ENCODE measurements around the gene CRBN.

Gene CRBN

GRCh38 chr3:3179407-3180094, at the start of gene CRBN:
Gene CRBN, minus strand, starts transcription at chr3:3179691. Its CDS starts 4 bp downstream, at chr3:3179687.
- DNase-seq (ENCODE audit: low read depth in 2 of 2, low spot score in 1 of 2) = peak; percentile 66 to 77

DNA sequence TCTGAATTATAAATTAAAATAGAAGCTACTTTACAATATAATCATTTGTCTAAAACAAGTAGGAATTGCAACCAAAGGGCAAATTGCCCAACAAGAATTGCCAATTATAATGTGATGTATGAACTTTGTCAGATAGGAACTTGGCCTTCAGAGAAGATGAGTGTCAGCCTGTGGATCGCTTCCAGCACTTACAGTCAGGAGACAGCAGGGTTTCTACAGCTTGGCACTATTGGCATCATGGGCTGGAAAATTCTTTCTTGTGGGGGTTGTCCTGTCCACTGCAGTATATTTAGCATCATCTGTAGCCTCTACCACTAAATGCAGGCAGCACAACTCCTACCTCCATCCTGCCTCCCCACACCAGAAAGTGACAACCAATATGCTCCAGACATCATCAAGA, 48.1 kb upstream of the CRBN start:
- no peak for DNase-seq (ENCODE audit: low read depth in 2 of 2, low spot score in 1 of 2)

DNA sequence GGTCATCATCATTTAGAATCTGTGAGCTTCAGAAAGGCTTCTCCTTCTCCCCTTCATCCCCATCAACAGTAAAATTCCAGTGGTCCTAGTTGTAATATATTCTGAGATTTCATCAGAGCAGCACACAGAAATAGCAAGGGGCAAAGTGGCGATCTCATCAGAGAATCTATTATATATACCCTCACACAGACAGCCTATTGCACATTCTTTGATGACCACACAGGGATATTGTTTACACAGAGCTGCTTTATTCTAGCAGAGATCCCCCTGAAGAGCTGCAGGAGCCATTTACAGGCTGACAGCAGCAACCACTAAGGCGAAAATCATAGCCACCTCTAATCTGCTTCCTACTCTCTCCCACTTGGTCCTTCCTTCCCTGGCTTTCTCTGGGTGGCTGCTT, 42.0 kb upstream of the CRBN start:
- DNase-seq (ENCODE audit: low read depth in 2 of 2, low spot score in 1 of 2) = no peak

DNA sequence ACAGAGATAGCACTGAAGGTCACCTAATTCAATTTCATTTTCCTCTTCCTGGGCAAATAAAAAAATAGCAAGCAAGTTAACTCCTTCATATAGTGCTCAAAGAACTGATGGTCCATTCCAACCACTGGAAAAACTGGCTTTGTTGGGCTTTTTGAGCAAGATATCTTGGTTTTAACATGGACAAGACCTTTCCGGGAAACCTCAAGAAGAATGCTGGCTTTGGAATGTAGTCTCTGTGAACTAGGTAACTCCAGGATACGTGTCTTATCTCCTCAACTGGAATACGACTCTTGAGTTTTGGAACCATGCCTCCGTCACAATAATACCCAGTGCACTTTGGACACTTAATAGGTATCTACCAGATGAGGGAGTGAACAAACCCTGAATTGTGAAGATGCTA, 36.9 kb upstream of the CRBN start:
- no peak for DNase-seq (ENCODE audit: low read depth in 2 of 2, low spot score in 1 of 2)

DNA sequence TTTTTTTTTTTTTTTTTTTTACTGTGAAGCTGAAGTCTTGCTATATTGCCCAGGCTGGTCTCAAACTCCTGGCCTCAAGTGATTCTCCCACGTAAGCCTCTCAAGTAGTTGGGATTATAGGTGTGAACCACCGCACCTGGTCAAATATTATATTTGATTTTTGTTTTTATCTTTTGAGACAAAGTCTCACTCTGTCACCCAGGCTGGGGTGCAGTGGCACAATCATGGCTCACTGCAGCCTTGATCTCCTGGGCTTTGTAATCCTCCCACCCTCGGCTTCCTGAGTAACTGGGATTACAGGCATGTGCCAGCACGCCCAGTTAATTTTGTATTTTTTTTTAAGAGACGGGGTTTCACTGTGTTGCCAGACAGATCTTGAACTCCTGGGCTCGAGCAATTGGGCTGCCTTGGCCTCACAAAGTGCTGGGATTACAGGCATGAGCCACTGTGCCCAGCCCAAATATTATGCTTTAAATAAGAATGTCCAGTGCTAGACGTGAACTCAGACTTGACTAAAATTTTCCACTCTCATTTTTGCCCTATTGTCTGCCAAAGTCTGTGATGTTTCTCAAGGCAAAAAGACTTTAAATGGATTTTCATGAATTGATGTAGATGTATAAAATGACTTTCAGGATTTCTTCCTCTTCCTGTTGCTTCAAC, 33.4 kb upstream of the CRBN start:
- DNase-seq (ENCODE audit: low read depth in 2 of 2, low spot score in 1 of 2) = no peak

DNA sequence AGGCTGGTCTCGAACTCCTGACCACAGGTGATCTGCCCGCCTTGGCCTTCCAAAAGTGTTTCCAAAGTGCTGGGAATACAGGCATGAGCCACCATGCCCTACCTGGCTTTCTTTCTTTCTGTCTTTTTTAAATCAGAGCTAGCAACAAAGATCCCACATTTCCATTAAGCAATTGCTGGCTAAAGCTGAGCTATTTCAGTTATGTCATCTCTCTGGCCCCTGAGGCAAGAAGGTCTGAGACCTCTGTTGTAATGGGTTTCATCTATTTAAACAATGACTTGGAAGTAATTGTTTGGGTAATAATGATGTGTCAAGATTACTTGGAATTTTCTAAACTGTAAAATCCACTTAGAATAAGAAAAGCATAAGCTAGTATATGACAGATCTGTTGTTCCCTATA, 30.2 kb upstream of the CRBN start:
- no peak for DNase-seq (ENCODE audit: low read depth in 2 of 2, low spot score in 1 of 2)

- DNase-seq (ENCODE audit: low read depth in 2 of 2, low spot score in 1 of 2) = no peak
Measured at GRCh38 chr3:3209057-3209456, 29.6 kb upstream of the CRBN start.

DNA sequence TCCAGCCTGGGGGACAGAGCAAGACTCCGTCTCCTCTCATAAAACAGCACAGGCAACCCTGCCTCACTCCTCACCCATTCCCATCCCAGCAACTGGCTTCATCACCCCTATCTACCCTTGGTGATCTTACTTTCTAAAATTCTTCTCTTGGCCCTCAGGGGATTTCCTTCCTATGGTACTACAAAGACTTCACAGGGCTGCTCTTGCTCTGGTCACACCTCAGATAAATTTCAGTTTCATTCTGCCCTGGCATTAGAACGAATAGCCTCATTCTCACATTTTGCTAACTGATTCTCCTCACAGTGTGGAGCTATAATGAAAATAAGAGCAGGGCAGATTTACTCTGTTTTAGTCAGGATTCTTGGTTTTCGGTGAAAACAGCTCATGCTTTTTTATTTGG, 22.1 kb upstream of the CRBN start:
- DNase-seq (ENCODE audit: low read depth in 2 of 2, low spot score in 1 of 2) = no peak

DNA sequence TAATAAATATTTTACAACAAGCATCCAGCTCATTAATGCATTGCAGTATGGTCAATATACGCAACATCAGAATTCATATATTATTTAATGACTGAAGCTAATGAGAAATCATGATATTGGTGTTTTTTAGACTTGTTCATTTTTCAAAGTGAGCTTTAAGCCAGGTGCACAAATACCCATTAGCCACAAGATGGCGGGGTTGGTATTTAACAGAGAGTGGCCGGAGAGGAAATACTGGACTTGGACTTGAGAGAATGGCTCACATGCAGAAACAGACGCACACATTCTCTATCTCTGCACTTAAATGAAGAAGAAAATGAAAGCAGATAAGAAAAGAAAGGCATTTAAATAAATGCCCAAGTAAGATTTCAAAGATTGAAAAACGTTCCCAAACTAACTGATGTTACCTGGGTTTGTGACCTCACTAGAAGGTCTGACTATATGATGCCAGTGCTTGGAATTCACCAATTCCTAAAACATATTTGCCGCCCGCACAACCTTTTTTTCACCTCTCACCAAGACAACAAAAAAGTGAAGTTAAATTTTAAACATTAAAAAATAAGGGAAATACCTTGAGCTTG, 21.2 kb upstream of the CRBN start:
- no peak for DNase-seq (ENCODE audit: low read depth in 2 of 2, low spot score in 1 of 2)

DNA sequence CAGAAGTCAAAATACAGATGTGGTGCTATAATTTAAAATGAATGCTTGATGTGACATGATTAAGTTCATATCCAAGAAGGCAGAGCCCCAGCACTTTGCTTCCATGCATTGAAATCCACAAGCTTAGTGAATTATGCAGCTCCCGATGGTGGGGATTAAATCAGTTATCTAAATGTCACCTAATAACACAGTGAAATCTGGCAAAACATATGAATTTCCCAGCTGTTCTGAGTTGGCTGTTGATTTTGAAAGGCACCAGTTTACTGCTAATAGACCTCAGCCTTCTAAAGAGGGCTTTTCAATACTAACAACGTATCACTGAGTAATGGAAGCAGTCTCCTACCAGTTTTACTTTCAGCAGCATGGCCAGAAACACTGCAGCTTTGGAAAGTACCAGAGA, 19.8 kb upstream of the CRBN start:
- no peak for DNase-seq (ENCODE audit: low read depth in 2 of 2, low spot score in 1 of 2)

- DNase-seq (ENCODE audit: low read depth in 2 of 2, low spot score in 1 of 2) = no peak
Measured at GRCh38 chr3:3196148-3196861, 16.8 kb upstream of the CRBN start.

DNA sequence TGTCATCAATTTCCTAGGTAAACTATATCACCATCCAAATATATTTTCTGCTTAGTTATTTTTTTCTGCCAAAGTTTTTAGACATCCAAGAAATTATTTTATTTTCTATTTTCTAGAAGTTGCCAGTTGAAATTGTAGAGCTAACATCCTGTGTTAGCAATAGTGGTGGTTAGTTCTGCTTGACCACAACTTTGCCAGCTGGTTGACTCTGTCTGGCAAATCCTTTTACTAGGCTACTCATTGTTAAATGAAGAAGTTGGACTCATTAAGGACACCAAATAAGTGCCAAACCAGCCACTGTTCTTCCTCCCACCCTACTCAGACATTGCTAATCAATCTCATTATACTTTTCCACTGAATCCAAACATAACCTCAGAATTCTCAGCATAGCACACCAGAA, 15.4 kb upstream of the CRBN start:
- DNase-seq (ENCODE audit: low read depth in 2 of 2, low spot score in 1 of 2) = no peak

DNA sequence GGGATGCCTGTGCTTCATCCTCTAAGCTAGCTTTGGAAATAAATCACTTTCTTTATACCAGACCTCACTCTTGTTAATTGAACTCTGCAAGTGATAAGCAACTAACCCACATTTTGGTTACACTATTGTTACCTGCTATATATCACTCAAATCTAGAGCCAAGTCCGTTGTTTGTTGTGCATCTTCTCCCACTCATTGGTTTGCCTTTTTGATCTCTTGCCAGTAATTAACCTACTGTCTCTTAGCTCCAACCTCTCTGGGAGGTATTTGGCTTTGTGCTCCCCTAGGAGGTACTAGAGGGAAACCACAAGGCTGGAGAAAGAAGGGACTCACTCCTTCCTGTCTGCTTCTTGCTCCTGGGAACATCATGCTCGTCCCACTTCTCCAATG, 12.8 kb upstream of the CRBN start:
- DNase-seq (ENCODE audit: low read depth in 2 of 2, low spot score in 1 of 2) = no peak

DNA sequence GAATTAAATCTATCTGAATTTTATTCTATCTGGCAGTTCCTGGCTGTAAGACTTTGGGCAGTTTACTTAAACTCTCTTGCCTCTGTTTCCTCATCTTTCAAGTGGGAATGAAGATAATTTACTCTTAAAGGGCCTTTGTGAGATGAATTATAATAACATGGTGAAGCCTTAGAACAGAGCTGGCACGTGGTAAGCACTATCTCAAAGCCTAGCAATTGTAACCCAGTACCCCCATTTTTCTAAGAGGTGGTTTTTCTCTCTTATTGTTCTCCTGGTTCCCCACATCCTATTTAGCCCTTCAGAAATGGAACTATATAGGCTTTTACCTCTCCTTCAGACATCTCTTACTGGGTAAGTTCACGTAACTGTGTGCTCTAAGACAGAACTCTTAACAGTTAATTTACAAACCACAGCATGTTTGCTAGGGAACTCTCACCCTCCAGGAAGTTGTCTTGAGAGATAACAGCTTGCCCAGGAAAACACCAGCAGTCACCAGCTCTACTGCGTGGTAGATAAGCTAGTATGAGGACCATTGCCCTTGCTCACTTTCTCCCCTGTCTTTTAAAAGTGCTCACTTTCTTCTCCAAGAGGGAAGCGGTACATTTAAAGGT, 12.3 kb upstream of the CRBN start:
- DNase-seq (ENCODE audit: low read depth in 2 of 2, low spot score in 1 of 2) = no peak

- DNase-seq (ENCODE audit: low read depth in 2 of 2, low spot score in 1 of 2) = no peak
Measured at GRCh38 chr3:3189961-3190360, 10.5 kb upstream of the CRBN start.

- no peak for DNase-seq (ENCODE audit: low read depth in 2 of 2, low spot score in 1 of 2)
Measured at GRCh38 chr3:3189102-3189727, 9.7 kb upstream of the CRBN start.

DNA sequence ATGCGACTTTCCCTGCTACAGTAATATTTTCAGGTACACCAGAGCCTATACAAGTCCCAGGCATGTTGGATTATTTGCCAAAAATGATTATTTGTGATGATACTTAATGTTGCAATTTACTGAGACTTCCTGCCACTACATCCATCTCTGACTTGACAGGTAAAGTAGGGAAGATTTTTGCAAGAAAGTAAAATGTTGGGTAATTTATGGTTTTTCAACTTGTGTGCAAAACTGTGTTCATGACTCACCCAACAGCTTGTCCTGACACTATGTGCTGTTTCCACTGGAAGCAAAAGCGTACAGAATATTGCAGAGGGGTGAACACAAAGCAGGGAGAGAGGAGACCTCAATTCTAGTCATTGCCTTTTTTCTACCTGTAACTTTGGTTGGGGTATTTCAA, 5.4 kb upstream of the CRBN start:
- DNase-seq (ENCODE audit: low read depth in 2 of 2, low spot score in 1 of 2) = no peak

DNA sequence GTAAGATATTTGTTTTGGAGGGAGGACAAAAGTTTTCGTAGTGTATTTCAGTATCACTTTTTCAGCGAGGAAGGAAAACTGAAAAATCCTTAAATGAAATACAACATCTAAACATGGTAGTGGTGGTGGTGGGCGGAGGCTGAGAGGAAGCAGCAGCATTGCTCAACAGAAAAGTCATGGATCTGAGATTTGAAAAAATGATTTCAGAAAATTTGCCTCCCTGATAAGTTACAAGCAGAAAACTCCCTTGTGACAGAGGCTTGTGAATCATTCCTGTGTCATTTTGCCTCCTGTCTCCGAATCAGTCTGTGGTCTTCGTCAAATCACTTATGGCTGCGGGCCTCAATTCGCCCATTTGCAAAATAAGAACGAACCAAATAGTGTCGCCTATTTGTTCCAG, 965 bp upstream of the CRBN start:
- DNase-seq (ENCODE audit: low read depth in 2 of 2, low spot score in 1 of 2) = no peak

DNA sequence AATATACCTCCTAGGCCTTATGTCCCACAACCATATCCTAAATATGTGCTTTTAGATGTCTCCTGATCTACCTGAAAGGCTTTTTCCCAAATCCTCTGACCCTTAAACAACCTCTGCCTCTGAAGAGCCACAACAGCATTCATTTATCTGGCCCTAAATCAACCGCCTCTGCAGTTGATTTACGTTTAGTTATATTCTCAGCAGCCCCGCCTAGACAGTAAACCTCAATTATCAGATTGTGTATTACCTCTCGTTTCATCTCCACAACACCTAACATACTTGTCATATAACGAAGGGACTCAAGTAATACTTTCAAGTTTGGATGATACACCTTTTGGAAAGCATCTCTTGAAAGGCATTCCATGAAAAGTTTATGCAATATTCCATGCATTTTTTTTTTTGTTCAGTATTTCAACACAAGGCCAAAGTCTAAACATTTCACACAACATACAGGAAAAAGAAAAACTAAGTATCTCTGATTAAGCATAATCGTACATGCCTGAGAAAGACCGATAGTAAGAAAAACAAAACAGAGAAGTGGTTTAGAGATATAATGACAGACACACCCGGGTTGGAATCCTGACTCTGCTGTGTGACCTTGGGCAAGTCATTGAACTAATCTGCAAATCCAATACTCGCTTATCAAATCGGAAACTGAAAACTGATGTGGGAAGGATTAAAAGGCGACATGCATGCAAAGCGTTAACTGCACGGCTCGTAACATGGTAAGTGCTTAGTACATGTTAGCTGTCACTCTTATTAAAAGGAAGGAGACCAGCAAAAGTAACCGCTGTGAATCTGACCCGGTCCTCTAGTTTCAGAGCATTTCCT, 778 bp downstream of the CRBN start:
- no peak for DNase-seq (ENCODE audit: low read depth in 2 of 2, low spot score in 1 of 2)

DNA sequence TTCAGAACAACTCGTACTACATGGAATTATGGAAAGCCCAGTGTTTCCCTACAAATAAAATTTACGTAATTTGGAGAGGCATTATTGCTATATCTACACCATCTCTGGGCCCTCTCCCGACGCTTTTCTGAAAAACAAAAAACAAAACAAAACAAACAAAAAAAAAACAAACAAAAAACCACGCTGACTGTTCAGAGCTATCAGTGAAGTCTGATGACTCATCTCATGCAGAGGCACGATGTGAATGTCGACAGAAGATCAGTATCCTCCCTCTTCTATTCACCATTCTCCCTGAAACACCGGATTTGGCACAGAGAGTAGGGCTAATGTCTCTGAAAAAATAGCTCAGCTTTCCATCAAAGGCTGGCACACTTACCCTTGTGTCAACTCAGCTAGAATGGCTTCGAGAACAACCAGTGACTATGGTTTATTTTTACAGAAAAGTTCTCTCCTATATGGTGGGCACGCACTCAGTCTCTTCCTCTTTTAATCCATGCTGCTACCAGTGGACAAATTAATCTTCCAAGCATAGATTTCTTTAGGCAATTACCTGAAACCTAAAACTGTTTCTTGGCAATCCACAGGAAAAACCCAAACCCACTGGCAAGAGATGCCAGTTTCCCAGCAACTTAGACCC, 1.5 kb downstream of the CRBN start:
- DNase-seq (ENCODE audit: low read depth in 2 of 2, low spot score in 1 of 2) = no peak
